DOHH2 (cell line): ENCODE data around the gene HSD17B12.
"Not testable (repeated sequence)": the region's sequence is repeated elsewhere in the genome, so short reads cannot be mapped to it uniquely, and the experiment has no call there.

ENCODE experiments used
- H3F3A ChIP-seq: fragments of 200-600 bp; sonication (generic), shearing (Covaris generic); 2 replicates; pipeline ENCODE4 v1.6.0; 2016; ENCODE audit warnings: antibody characterized with exemption, mild to moderate bottlenecking; ENCODE audit not compliant: control insufficient read depth, insufficient read depth
- H3K27ac ChIP-seq: fragments of 200-600 bp; sonication (generic); 2 replicates; pipeline ENCODE4 v1.5.1; 2014; ENCODE audit warnings: low read depth, mild to moderate bottlenecking, low read length, moderate library complexity
- H3K27me3 ChIP-seq: fragments of 200-600 bp; sonication (generic); 2 replicates; pipeline ENCODE4 v1.6.1; 2014; ENCODE audit warnings: mild to moderate bottlenecking, low read length, mixed read lengths; ENCODE audit not compliant: control insufficient read depth
- H3K36me3 ChIP-seq: fragments of 200-600 bp; sonication (generic); 2 replicates; pipeline ENCODE4 v1.6.1; 2014; ENCODE audit warnings: mild to moderate bottlenecking, low read length, moderate library complexity, mixed read lengths; ENCODE audit not compliant: control insufficient read depth
- H3K4me1 ChIP-seq: fragments of 200-600 bp; sonication (generic); 2 replicates; pipeline ENCODE4 v1.6.1; 2014; ENCODE audit warnings: mild to moderate bottlenecking, low read length, mixed read lengths; ENCODE audit not compliant: control insufficient read depth
- H3K4me2 ChIP-seq: fragments of 200-600 bp; sonication (generic); 2 replicates; pipeline ENCODE4 v1.6.0; 2014; ENCODE audit warnings: mild to moderate bottlenecking, low read length, moderate library complexity
- H3K4me3 ChIP-seq: fragments of 200-600 bp; sonication (generic); 2 replicates; pipeline ENCODE4 v1.5.1; 2014; ENCODE audit warnings: mild to moderate bottlenecking, low read length, mixed read lengths
- H3K79me2 ChIP-seq: fragments of 200-600 bp; sonication (generic); 2 replicates; pipeline ENCODE4 v1.6.1; 2014; ENCODE audit warnings: mild to moderate bottlenecking, low read length, mixed read lengths; ENCODE audit not compliant: control insufficient read depth
- H3K9me2 ChIP-seq: fragments of 200-600 bp; sonication (generic); replicated peaks from 2 replicates; pipeline ENCODE4 v1.6.1; 2014; ENCODE audit warnings: mild to moderate bottlenecking, low read length, mixed read lengths; ENCODE audit not compliant: control insufficient read depth
- H3K9me3 ChIP-seq: fragments of 200-600 bp; sonication (generic); 2 replicates; pipeline ENCODE4 v1.6.1; 2014; ENCODE audit warnings: antibody characterized with exemption, low read length, mixed read lengths; ENCODE audit not compliant: control insufficient read depth, insufficient read depth
- H4K20me1 ChIP-seq: fragments of 200-600 bp; sonication (generic); 2 replicates; pipeline ENCODE4 v1.6.0; 2014; ENCODE audit warnings: low read depth, mild to moderate bottlenecking, antibody characterized with exemption, low read length, moderate library complexity; ENCODE audit not compliant: control insufficient read depth, insufficient read depth
- EZH2phosphoT487 ChIP-seq: fragments of 200-600 bp; sonication (generic); IDR thresholded peaks from 2 replicates; pipeline ENCODE4 v1.6.1; 2017; ENCODE audit warnings: borderline replicate concordance, mild to moderate bottlenecking, antibody characterized with exemption, low read length, moderate library complexity, mixed read lengths
- TF ChIP-seq, protein P1 (sequence below): fragments of 200-600 bp; sonication (generic); IDR thresholded peaks from one replicate; pipeline ENCODE4 v1.5.1; 2014; ENCODE audit warnings: antibody characterized with exemption, mild to moderate bottlenecking, low read depth, low read length; ENCODE audit not compliant: poor library complexity, severe bottlenecking

HSD17B12 gene

DNA sequence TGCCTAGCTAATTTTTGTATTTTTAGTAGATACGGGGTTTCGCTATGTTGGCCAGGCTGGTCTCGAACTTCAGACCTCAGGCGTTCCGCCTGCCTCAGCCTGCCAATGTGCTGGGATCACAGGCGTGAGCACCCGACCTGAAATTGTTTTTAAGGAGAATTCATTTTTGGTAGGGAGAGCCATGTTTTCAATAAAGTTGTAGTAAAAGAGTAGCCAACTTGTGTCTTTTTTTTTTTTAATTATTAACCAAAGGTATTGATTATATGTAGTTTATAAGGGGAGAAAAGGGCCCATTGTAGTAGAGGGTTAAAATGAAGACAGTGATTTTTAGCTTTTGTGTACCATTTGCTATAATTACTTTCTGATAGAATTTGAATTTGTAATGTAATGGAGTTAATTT is 31.6 kb upstream of the HSD17B12 start:
- Histone ChIP-seq H3F3A (peaks cover 3% of the 10 kb centered on the region; the same call in 1 of the 2 replicates), H3K9me2 (no peaks in the 10 kb centered on the region), H3K36me3 (0 out of 2 replicates have a peak, but pooled peaks cover 6% of the 10 kb centered on the region), H3K79me2 (peaks cover 32% of the 10 kb centered on the region), H3K4me2 (no peak overlapping the region), H4K20me1 (no peaks in the 10 kb centered on the region), H3K27me3 (no peaks in the 10 kb centered on the region), H3K4me3 (no peak overlapping the region), H3K27ac (no peak overlapping the region), H3K9me3 (no peaks in the 10 kb centered on the region), H3K4me1 (peaks cover 10% of the 10 kb centered on the region)
- TF ChIP-seq, protein P1, sequence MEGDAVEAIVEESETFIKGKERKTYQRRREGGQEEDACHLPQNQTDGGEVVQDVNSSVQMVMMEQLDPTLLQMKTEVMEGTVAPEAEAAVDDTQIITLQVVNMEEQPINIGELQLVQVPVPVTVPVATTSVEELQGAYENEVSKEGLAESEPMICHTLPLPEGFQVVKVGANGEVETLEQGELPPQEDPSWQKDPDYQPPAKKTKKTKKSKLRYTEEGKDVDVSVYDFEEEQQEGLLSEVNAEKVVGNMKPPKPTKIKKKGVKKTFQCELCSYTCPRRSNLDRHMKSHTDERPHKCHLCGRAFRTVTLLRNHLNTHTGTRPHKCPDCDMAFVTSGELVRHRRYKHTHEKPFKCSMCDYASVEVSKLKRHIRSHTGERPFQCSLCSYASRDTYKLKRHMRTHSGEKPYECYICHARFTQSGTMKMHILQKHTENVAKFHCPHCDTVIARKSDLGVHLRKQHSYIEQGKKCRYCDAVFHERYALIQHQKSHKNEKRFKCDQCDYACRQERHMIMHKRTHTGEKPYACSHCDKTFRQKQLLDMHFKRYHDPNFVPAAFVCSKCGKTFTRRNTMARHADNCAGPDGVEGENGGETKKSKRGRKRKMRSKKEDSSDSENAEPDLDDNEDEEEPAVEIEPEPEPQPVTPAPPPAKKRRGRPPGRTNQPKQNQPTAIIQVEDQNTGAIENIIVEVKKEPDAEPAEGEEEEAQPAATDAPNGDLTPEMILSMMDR, result no peak
- TF ChIP-seq EZH2phosphoT487, result no peak

GRCh38 chr11:43649501-43649900 is 31.0 kb upstream of the HSD17B12 start:
- Histone ChIP-seq H3K27ac (no peak overlapping the region), H3K79me2 (peaks cover 27% of the 10 kb centered on the region), H3K36me3 (0 out of 2 replicates have a peak, but pooled peaks cover 3% of the 10 kb centered on the region), H3K4me1 (peaks cover 9% of the 10 kb centered on the region), H4K20me1 (no peaks in the 10 kb centered on the region), H3K4me3 (no peak overlapping the region), H3K9me2 (no peaks in the 10 kb centered on the region), H3K4me2 (no peak overlapping the region), H3F3A (peaks cover 3% of the 10 kb centered on the region; the same call in 1 of the 2 replicates), H3K9me3 (no peaks in the 10 kb centered on the region), H3K27me3 (no peaks in the 10 kb centered on the region)
- TF ChIP-seq, protein P1, result no peak

- Histone ChIP-seq H4K20me1 (no peaks in the 10 kb centered on the region), H3K4me3 (no peak overlapping the region), H3K27me3 (no peaks in the 10 kb centered on the region), H3K79me2 (peaks cover 23% of the 10 kb centered on the region), H3K27ac (no peak overlapping the region), H3K9me3 (no peaks in the 10 kb centered on the region), H3K4me2 (no peak overlapping the region), H3F3A (peaks cover 3% of the 10 kb centered on the region; the same call in 1 of the 2 replicates), H3K36me3 (0 out of 2 replicates have a peak, but pooled peaks cover 3% of the 10 kb centered on the region), H3K4me1 (peaks cover 6% of the 10 kb centered on the region), H3K9me2 (no peaks in the 10 kb centered on the region)
- TF ChIP-seq, protein P1, result no peak
- no peak for TF ChIP-seq EZH2phosphoT487
Measured at GRCh38 chr11:43649921-43650320, 30.6 kb upstream of the HSD17B12 start.

DNA sequence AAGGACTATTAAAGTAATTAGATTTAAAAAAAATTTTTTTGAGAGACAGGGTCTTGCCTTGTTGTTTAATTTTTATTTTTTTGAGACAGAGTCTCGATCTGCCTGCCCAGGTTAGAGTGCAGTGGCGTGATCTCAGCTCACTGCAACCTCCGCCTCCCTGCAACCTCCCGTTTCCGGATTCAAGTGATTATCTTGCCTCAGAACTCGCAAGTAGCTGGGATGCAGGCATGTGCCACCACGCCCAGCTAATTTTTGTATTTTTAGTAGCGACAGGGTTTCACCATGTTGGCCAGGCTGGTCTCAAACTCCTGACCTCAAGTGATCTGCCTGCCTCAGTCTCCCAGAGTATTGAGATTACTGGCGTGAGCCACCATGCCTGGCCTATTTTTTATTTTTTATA is 17.5 kb upstream of the HSD17B12 start:
- H4K20me1 ChIP-seq, H3K4me2 ChIP-seq, H3K79me2 ChIP-seq, H3K4me3 ChIP-seq, H3F3A ChIP-seq, H3K9me3 ChIP-seq, H3K9me2 ChIP-seq, H3K27ac ChIP-seq, H3K36me3 ChIP-seq, H3K4me1 ChIP-seq, H3K27me3 ChIP-seq: not testable (repeated sequence)
